HUES48 (cell line): Measurements from ENCODE around the gene TRPV2.

Experiments used
- H3K27ac ChIP-seq: one replicate; pipeline ENCODE4 v1.7.0; 2013; ENCODE audit warnings: low read depth, low read length, inconsistent platforms
- H3K27me3 ChIP-seq: 2 replicates; pipeline ENCODE4 v1.6.1; 2013; ENCODE audit warnings: mild to moderate bottlenecking, low read length; ENCODE audit not compliant: control insufficient read depth, insufficient read depth
- H3K36me3 ChIP-seq: 2 replicates; pipeline ENCODE4 v1.6.1; 2013; ENCODE audit warnings: low read length; ENCODE audit not compliant: control insufficient read depth, insufficient read depth
- H3K4me1 ChIP-seq: 2 replicates; pipeline ENCODE4 v1.6.1; 2013; ENCODE audit warnings: mild to moderate bottlenecking, low read length; ENCODE audit not compliant: control insufficient read depth, insufficient read depth
- H3K4me3 ChIP-seq: 2 replicates; pipeline ENCODE4 v1.5.1; 2013; ENCODE audit warnings: mild to moderate bottlenecking, low read depth, low read length
- H3K9ac ChIP-seq: 2 replicates; pipeline ENCODE4 v1.6.1; 2013; ENCODE audit warnings: mild to moderate bottlenecking, low read depth, low read length, moderate library complexity
- H3K9me3 ChIP-seq: 2 replicates; pipeline ENCODE4 v1.6.1; 2013; ENCODE audit warnings: low read length; ENCODE audit not compliant: control insufficient read depth, insufficient read depth

The TRPV2 gene

GRCh38 chr17:16470265-16470664, 54.9 kb downstream of the TRPV2 start:
- Histone ChIP-seq H3K4me1 (peaks cover 12% of the 10 kb centered on the region; the same call in 1 of the 2 replicates), H3K27me3 (no peaks in the 10 kb centered on the region), H3K27ac (no peak overlapping the region), H3K36me3 (no peaks in the 10 kb centered on the region; the same call in 1 of the 2 replicates), H3K4me3 (no peak overlapping the region), H3K9me3 (no peaks in the 10 kb centered on the region), H3K9ac (no peak overlapping the region)

GRCh38 chr17:16471295-16471694, 55.9 kb downstream of the TRPV2 start:
- no peak overlapping the region for H3K27ac ChIP-seq
- no peak overlapping the region for H3K9ac ChIP-seq
- H3K36me3 ChIP-seq: no peaks in the 10 kb centered on the region; the same call in 1 of the 2 replicates
- no peaks in the 10 kb centered on the region for H3K27me3 ChIP-seq
- no peak overlapping the region for H3K4me3 ChIP-seq
- no peaks in the 10 kb centered on the region for H3K9me3 ChIP-seq
- H3K4me1 ChIP-seq: peaks cover 12% of the 10 kb centered on the region; the same call in 1 of the 2 replicates

- H3K4me3 ChIP-seq: no peak overlapping the region
- H3K9ac ChIP-seq: no peak overlapping the region
- H3K36me3 ChIP-seq: no peaks in the 10 kb centered on the region; the same call in 1 of the 2 replicates
- peaks cover 15% of the 10 kb centered on the region; the same call in 1 of the 2 replicates for H3K4me1 ChIP-seq
- no peaks in the 10 kb centered on the region for H3K27me3 ChIP-seq
- H3K9me3 ChIP-seq: no peaks in the 10 kb centered on the region
- H3K27ac ChIP-seq: no peak overlapping the region
These were observed 57.2 kb downstream of the TRPV2 start for GRCh38 chr17:16472539-16472938.

- Histone ChIP-seq H3K4me3 (no peak overlapping the region), H3K9me3 (no peaks in the 10 kb centered on the region), H3K4me1 (peaks cover 15% of the 10 kb centered on the region; the same call in 1 of the 2 replicates), H3K27ac (no peak overlapping the region), H3K9ac (no peak overlapping the region), H3K27me3 (no peaks in the 10 kb centered on the region), H3K36me3 (no peaks in the 10 kb centered on the region; the same call in 1 of the 2 replicates)
These were observed 58.0 kb downstream of the TRPV2 start for GRCh38 chr17:16473044-16474011.

GRCh38 chr17:16474012-16474725, 58.8 kb downstream of the TRPV2 start:
- H3K4me1 ChIP-seq: peaks cover 15% of the 10 kb centered on the region; the same call in 1 of the 2 replicates
- H3K27me3 ChIP-seq: no peaks in the 10 kb centered on the region
- no peaks in the 10 kb centered on the region; the same call in 1 of the 2 replicates for H3K36me3 ChIP-seq
- no peak overlapping the region for H3K4me3 ChIP-seq
- no peak overlapping the region for H3K27ac ChIP-seq
- H3K9me3 ChIP-seq: no peaks in the 10 kb centered on the region
- H3K9ac ChIP-seq: no peak overlapping the region

- Histone ChIP-seq H3K9me3 (no peaks in the 10 kb centered on the region), H3K27ac (no peak overlapping the region), H3K27me3 (no peaks in the 10 kb centered on the region), H3K4me1 (peaks cover 15% of the 10 kb centered on the region; the same call in 1 of the 2 replicates), H3K36me3 (no peaks in the 10 kb centered on the region), H3K9ac (no peak overlapping the region), H3K4me3 (no peak overlapping the region)
These were observed 59.9 kb downstream of the TRPV2 start for GRCh38 chr17:16475179-16475704.

GRCh38 chr17:16477255-16477654, 61.9 kb downstream of the TRPV2 start:
- peaks cover 15% of the 10 kb centered on the region; the same call in 1 of the 2 replicates for H3K4me1 ChIP-seq
- H3K9ac ChIP-seq: no peak overlapping the region
- peak overlapping the region; percentile 74 for H3K27ac ChIP-seq
- H3K4me3 ChIP-seq: no peak overlapping the region
- no peaks in the 10 kb centered on the region for H3K27me3 ChIP-seq
- H3K9me3 ChIP-seq: no peaks in the 10 kb centered on the region
- H3K36me3 ChIP-seq: no peaks in the 10 kb centered on the region

GRCh38 chr17:16477666-16478065, 62.3 kb downstream of the TRPV2 start:
- Histone ChIP-seq H3K36me3 (no peaks in the 10 kb centered on the region), H3K27me3 (no peaks in the 10 kb centered on the region), H3K4me1 (peaks cover 15% of the 10 kb centered on the region; the same call in 1 of the 2 replicates), H3K9ac (no peak overlapping the region), H3K4me3 (no peak overlapping the region), H3K27ac (peak overlapping the region; percentile 74), H3K9me3 (no peaks in the 10 kb centered on the region)

- H3K4me3 ChIP-seq: no peak overlapping the region
- H3K4me1 ChIP-seq: peaks cover 9% of the 10 kb centered on the region; the same call in 1 of the 2 replicates
- H3K27me3 ChIP-seq: no peaks in the 10 kb centered on the region
- H3K9me3 ChIP-seq: no peaks in the 10 kb centered on the region
- H3K36me3 ChIP-seq: no peaks in the 10 kb centered on the region
- H3K27ac ChIP-seq: no peak overlapping the region
- no peak overlapping the region for H3K9ac ChIP-seq
These were observed 63.3 kb downstream of the TRPV2 start for GRCh38 chr17:16478649-16479048.

GRCh38 chr17:16479264-16479663, 63.9 kb downstream of the TRPV2 start:
- no peaks in the 10 kb centered on the region for H3K36me3 ChIP-seq
- no peak overlapping the region for H3K9ac ChIP-seq
- peaks cover 7% of the 10 kb centered on the region for H3K4me1 ChIP-seq
- H3K4me3 ChIP-seq: no peak overlapping the region
- H3K9me3 ChIP-seq: no peaks in the 10 kb centered on the region
- H3K27me3 ChIP-seq: no peaks in the 10 kb centered on the region
- no peak overlapping the region for H3K27ac ChIP-seq
